HG02642 (cell line): ENCODE measurements around the gene NEIL3.

Experiments
- ATAC-seq: cut with Tn5 transposase; IDR thresholded peaks from one replicate; pipeline ENCODE4 v1.9.1; 2021; ENCODE audit warnings: mild to moderate bottlenecking; ENCODE audit not compliant: unreplicated experiment, poor library complexity

The NEIL3 gene

GRCh38 chr4:177356206-177356605, 46.5 kb downstream of the NEIL3 start:
- no peak for ATAC-seq

- ATAC-seq, result no peak
Measured at GRCh38 chr4:177356921-177357320, 47.2 kb downstream of the NEIL3 start.

DNA sequence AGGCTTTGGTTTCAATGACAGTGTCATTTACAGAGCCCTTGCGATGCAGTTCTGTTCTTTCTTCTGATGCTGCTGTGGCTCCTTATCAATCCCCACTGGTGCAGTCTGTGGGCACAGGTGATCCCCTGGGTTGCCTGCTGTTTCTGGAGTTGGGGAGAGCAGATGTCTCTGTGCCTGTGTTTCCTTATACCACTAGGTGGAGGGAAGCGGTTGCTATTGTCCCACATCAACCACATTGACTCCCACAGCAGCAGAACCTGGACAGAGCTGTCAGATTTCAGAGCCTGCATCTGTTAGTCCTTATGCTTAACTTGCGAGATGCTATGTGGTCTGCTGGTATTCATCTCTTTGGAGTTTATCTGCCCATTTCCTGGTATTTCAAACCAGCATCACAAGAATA, 57.7 kb downstream of the NEIL3 start:
- ATAC-seq, result no peak

DNA sequence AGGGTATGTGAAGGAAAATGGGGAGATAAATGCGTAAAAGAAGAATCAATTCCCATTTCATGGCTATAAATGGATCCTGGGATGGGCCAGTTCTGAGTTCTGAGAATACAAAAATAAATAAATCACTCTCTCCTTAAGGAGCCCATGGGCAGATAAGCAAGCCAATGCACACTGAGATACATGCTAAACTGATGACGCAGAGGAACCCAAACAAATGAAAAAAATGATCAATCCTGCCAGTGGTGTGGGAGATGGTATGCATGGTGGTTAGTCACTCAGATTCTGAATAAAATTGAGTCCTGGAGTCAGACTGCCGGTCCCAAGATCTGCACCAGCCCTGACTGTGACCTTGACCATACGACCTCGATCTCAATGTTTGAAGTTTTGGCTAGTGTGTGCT, 59.7 kb downstream of the NEIL3 start:
- ATAC-seq, result no peak

GRCh38 chr4:177371461-177371860, 61.8 kb downstream of the NEIL3 start:
- no peak for ATAC-seq

GRCh38 chr4:177374966-177375365, 65.3 kb downstream of the NEIL3 start:
- ATAC-seq, result no peak

GRCh38 chr4:177375372-177375771, 65.7 kb downstream of the NEIL3 start:
- no peak for ATAC-seq

DNA sequence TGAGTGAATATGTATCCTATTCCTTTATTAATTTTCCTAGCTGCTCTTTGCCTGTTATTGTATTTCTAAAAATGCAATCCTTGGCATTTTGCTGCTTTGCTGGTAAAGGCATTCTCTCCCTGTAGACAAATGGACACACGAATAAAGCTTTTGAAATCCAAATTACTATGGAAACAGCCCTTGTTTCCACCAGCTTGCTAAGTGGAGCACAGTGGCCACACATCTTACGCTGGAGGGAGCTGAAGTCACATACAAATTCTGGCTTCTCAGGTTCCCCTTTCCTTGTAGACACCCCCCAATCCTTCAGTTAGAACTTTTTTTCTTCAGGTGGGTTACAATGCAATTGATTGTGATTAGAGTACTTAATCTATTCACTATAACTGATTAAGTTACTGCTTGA, 66.3 kb downstream of the NEIL3 start:
- no peak for ATAC-seq

GRCh38 chr4:177380730-177381287, 71.1 kb downstream of the NEIL3 start:
- ATAC-seq, result no peak

DNA sequence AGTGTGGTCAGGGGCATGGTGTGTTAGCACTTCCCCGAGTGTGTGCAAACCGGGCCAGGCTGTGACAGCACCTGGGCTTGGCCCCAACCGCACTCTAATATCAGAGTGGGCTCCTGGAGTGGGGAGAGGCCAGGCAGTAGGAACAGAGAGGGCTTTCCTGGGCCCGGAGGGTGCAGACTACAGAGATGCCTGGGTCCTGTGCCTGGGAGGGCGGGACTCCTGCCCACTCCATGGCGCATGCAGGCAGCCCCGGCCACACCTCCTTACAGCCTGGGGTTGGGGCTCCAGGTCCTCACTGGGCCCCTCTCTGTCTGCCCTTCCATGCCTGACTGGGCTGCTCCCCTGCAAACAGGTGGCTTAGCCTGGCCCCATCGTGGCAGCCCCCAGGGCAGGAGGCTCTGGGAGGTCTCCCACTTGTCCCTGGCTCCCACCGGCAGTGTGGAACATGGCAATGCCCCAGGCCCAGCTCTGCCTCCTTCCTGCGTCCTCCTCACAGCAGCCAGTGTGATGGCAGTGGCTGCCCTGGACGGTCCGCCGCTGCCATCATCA, 72.2 kb downstream of the NEIL3 start:
- no peak for ATAC-seq

- ATAC-seq, result no peak
Measured at GRCh38 chr4:177384856-177385397, 75.3 kb downstream of the NEIL3 start.

DNA sequence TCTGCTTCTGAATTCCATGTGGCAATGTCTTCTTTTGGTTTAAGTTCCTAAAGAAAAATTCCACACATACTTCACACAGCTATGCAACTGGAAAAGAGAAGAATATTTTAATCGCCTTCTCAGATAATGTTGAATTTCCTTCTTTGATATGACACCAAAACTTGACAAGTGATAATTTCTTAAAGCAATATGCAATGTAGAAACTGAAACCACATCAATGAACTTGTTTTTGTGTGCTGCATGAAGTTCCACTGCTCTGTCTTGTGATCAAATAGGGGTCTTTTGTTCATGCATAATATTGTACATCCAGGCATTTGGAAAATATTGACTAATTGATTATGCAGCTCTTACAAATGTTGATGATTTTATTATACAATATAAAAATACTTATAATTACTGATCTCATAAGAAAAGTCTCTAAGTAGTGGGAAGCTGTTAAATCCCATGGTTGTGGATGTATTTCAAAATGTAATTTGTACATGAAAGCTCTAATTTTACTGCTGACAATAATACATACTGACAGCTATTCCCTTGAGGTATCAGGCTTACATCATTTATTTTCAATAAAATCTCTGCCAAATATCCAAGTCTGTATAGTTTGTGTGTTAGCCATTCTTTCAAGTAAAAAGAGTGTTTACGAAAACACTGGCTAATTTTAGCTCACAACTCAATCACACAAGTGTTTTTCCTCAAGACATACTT, 76.1 kb downstream of the NEIL3 start:
- no peak for ATAC-seq

GRCh38 chr4:177386278-177386815, 76.7 kb downstream of the NEIL3 start:
- ATAC-seq, result no peak

DNA sequence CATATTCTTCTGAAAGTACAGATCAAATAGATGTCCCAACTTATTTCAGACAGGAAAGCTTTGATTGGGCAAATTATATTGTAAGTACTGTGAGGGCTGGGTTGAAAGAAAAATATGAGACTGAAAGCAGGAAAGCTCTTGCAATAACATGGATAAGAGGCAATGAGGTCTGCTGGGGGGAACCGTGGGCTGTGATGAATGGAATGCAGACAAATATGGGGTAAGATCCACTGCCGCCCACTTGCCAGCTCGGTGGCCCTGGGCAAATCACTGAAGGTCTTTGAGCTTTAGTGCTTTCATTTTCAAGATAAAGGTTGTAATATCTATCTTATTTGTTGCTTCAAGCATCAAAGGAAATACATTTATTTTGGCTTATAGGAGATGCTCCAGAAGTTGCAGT, 81.6 kb downstream of the NEIL3 start:
- no peak for ATAC-seq

DNA sequence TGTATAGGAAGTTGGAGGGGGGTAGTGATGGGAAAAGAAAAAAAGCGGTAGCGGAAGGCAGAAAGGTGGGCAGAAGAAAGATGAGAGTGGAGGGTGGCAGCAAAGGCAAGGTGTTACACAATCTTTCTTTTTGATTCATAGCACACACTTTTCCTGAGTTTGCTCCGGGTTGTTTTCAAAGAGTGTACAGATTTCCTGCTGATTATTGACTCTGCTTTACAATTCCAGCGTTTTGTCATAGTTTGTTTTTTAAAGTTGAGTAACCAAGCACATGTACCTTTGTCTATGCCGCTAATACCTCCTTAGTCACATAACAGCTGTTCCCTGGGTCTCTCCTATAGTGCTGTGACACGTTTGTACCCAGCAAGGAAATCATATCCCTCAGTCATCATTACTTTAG, 82.3 kb downstream of the NEIL3 start:
- no peak for ATAC-seq

DNA sequence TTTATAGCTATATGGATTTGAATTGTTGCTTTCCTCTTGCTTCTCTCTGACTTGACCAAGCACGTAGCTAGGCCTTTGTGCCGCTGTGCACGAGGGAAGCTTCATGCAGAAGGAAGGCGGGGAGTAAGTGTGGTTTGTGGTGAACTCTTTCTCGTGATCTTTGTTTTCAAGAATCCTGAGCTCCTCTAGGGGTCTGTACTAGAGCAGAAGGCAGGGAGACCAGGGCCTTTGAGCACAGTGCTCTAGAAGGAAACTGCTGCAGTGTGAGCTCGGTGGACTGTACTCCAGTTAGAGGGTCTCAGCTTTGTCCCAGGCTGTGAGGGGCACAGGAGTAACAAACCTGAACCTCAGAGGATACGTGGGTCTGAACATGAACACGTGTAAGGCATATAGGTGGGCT, 83.6 kb downstream of the NEIL3 start:
- no peak for ATAC-seq

- ATAC-seq, result no peak
Measured at GRCh38 chr4:177396352-177396751, 86.7 kb downstream of the NEIL3 start.

DNA sequence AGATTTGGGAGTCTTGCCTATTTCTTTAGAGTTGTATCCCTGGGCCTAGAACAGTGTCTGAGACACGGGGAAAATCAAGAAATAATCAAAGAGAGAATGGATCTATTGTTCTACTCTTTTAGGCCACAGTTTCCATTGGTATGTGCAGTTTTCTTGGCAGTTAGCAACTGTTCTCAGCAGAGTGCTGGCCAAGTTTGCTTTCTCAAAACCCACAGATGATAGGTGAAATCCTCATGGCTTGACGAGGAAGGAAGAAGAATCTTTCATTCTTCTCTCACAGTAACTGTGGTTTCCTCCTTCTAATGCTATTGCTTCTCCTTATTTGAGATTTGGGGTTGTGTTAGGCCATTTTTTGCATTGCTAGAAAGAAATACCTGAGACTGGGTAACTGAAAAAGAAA, 90.4 kb downstream of the NEIL3 start:
- no peak for ATAC-seq

DNA sequence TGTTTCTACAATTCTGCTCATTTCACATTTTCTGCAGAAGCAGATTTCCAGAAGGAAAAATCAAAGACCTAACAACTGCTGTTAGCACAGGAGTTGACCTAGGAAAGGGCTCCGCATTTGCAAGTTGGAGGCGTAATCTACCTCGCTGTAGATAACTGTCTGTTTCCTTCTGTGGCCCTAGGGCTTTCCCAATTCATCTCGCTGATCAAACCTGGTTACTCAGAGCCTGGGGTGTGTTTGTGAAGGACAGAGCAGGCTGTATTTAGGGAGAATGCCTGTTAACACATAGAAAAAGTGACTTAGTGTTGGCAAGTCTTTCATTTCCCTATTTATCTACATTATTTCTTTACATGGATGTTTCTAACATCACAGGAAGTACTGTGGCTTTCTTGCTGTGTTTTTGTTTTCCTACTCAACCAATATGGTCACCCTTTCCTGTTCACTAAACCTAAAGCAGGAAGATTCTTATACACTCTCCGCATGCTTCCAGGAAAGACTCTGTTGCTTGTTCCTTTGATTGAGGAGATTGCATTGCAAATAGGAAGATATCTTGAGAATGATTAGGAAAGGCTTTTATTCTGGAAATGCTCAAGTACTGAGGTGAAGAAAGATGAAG, 92.1 kb downstream of the NEIL3 start:
- ATAC-seq, result no peak

- ATAC-seq, result no peak
Measured at GRCh38 chr4:177403746-177404145, 94.1 kb downstream of the NEIL3 start.

GRCh38 chr4:177404342-177404741, 94.7 kb downstream of the NEIL3 start:
- ATAC-seq, result no peak
